ENCODE measurements around the gene DDOST. TPM values are rescaled to one million over a fixed set of nuclear protein-coding genes. Genes with fewer than 3 reads are reported as not detected.
A peak's percentile ranks its signal among the peaks of the same experiment; 100 is the strongest.

DDOST gene
- total RNA-seq, 1 experiment from 2014 or later = 285 TPM

DNA sequence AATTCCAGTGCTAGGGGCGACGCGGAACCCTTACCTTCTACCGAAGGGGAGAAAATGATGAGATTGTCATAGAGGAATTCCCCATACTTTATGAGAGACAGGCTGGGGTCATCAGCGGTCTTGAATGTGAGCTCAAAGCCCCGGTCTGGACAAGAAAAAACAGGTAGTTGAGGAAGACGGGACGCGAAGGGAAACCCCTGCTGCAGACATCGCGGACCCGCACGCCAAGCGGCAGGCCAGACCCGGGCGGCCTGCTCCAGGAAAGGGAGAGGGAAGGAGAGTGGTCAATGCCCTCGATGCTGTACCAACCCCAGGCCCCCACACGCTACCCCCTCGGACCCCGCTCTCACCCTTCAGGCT is 342 bp downstream of the DDOST start:
- no peak for DNase-seq (ENCODE audit: low read depth)

DNA sequence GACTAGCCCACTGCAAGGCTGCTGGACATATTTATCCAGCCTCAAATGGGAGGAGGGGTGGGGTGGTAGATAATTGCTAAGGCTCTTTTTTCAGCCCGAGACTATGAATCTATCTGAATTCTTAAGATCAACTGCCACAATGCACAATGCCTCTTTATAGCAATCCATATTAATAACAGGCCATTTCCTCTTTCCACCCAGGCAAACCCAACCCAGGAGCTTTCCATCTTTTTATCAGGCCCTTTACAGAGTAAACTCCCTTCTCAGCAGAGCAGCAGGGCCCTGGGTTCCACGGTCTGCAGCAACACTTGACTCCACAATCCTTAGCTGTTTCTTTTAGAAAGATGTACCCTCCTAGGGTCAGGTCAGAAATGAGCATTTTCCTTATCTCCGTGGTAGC is 806 bp downstream of the DDOST start:
- no peak for DNase-seq (ENCODE audit: low read depth)

GRCh38 chr1:20658166-20658915 is 2.8 kb downstream of the DDOST start:
- DNase-seq (ENCODE audit: low read depth) = no peak

DNA sequence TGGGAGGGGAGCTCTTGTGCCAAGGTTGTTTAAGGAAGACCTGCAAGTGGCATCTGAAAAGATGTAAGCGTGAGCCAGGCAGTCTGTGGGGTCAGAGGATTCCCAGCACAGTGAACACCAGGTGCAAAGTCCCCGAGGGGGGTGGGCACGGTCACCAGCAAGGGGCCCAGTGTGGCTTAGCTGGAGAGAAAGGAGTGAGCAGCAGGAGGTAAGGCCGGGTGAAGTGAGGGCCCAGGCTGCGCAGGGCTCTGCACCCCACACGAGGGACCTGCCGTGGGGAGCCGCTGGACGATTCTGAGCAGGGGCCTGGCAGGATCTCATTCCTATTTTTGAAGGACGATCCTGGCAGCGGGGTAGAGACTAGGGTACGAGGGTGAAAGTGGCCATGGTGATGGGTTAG is 4.1 kb downstream of the DDOST start:
- DNase-seq (ENCODE audit: low read depth) = no peak

- no peak for DNase-seq (ENCODE audit: low read depth)
These were observed 7.0 kb downstream of the DDOST start for GRCh38 chr1:20654104-20654690.

DNA sequence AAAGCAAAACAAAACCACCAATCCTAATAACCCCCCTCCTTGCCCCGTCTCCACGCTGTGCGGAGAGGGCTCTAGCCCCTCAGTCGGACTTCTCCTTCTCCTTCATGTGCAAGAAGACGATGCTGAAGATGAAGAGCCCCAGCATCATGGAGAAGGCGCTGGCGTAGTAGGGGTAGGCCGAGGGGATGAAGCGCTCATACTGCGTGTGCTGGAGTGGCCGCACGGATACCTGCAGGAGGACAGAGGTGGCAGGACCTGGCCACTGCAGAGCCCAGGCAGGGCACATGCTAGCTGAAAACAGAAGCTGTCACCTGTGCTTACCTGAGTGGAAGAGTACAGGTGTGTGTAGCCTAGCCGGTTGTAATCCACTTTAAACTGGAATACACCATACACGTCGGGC is 8.9 kb downstream of the DDOST start:
- DNase-seq (ENCODE audit: low read depth) = no peak

- DNase-seq (ENCODE audit: low read depth) = no peak
These were observed 12.2 kb downstream of the DDOST start for GRCh38 chr1:20648946-20649345.

DNA sequence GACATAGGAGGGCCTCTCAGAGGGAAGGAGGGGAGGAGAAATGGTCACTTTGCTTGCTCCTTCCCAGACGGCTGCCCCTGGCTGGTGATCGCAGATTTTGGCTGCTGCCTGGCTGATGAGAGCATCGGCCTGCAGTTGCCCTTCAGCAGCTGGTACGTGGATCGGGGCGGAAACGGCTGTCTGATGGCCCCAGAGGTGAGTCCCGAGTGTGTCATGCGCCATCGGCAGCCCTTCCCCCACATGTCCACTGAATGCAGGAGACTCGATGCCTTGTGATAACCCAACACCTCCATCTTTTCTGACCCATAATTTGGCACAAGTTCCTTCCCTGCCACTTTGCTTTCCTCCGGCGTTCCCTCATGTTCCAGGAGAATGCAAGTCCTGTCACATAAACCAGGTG is 12.7 kb downstream of the DDOST start:
- DNase-seq (ENCODE audit: low read depth) = no peak

GRCh38 chr1:20645414-20645813 is 15.8 kb downstream of the DDOST start:
- DNase-seq (ENCODE audit: low read depth) = no peak

GRCh38 chr1:20644416-20644815 is 16.8 kb downstream of the DDOST start:
- no peak for DNase-seq (ENCODE audit: low read depth)

- DNase-seq (ENCODE audit: low read depth) = no peak
These were observed 18.1 kb downstream of the DDOST start for GRCh38 chr1:20643080-20643479.

DNA sequence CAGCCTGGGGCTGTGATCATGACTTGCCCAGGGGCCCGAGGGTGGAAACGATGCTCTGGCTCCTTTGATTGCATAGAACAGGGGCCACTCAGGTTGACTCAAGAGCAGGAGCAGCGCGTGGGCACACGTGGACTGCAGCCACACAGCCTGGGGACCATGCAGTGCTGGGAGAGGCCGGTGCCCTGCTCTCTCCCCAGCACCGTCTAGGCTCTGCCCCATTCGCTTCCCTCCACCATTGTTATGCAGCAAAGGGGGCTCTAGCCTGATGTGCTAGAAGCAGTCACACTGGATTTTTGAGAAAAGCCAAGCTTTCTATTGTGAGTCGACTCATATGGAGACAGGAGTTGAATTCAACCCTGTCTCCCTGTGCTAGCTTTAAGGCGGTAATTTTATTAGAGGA is 19.2 kb downstream of the DDOST start:
- no peak for DNase-seq (ENCODE audit: low read depth)

DNA sequence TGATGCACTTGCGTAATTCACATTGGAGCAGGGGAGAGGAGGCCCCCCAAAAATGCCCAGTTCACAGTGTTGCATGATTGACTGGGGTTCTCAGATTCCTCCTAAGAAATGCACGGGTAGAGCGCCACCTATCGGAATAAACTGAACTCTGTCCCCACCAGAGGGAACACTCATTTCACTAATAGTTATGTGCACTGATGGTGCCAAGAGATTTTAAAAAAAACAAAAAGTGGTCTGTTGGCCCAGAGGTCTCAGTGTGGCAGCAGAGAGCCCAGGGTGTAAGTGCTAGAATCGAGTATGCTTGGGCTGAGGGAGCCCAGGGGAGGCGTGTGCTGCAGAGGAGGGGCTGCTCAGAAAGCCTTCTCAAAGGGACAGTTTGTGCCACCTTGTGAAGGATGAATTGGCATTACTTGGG is 21.0 kb downstream of the DDOST start:
- peak; percentile 52 for DNase-seq (ENCODE audit: low read depth)

- DNase-seq (ENCODE audit: low read depth) = no peak
These were observed 24.3 kb downstream of the DDOST start for GRCh38 chr1:20636785-20637347.

DNA sequence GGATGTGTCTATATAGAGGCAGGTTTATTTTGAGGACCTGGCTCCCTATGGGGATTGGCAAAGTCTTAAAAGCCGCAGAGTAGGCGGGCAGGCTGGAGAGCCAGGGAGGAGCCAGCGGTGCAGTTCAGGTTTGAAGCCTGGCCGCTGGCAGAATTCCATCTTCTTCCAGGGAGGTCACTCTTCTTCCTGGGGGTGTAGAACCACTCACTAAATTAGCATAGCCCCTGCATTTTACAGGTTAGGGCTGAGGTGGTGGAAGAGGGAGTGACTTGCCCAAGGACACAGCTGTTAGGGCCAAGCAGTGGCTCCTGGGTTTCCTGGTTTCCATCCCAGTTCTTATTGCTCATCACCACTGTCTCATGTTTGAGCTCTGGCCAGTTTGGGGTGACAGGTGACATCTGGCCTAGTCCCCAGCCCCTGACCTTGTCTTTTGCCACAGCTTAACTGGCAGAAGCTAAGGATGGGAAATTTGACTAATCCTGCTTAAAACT is 26.5 kb downstream of the DDOST start:
- DNase-seq (ENCODE audit: low read depth) = peak; percentile 56

DNA sequence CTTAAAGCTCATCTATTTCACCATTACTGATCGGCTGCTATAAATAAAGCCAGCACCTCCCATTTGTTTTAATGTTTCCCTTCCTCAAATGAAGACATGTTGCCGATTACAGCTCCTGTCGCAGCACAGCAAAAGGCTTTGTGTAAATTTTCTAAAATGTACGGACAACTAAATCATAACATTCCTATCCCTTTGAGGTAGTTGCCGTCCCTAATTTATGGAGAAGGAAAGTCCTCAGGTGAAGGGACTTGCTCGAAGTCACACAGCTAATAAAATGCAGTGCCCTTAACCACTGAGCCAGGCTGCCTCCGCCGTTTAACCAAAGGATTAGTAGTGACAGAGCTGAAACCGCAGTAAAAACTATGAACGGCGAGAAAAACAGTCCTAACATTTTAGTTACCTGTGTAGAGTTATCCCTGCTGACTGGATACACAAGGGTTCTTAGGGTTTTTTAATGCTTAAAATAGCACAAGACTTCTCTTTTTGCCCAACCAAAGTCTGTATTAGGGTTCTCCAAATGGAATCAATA is 27.0 kb downstream of the DDOST start:
- DNase-seq (ENCODE audit: low read depth) = no peak

DNA sequence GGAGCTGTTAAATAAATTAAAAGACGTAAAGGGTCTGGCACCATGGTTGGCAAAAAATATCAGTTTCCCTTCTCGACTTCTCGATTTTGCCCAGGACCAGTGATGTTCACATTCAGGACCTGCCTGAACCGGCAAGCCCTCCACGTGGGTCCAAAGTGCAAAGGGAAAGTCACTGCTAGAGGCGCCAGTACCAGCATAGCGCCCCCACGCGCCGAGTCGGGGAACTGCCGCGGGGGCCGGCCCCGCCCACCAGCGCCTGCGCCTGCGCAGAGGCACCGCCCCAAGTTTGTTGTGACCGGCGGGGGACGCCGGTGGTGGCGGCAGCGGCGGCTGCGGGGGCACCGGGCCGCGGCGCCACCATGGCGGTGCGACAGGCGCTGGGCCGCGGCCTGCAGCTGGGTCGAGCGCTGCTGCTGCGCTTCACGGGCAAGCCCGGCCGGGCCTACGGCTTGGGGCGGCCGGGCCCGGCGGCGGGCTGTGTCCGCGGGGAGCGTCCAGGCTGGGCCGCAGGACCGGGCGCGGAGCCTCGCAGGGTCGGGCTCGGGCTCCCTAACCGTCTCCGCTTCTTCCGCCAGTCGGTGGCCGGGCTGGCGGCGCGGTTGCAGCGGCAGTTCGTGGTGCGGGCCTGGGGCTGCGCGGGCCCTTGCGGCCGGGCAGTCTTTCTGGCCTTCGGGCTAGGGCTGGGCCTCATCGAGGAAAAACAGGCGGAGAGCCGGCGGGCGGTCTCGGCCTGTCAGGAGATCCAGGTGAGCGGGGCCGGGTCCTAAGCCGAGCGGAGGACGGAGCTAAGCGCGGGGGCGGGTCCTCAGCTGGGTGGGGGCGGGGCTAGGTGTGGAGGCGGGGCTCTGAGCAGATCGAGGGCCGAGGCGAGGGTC is 27.7 kb downstream of the DDOST start, which contains the start of gene PINK1:
PINK1 (plus strand) TSS at position 269 of the 875 bp plus-strand sequence; CDS start at position 360, 91 bp downstream.
- peak; percentile 68 for DNase-seq (ENCODE audit: low read depth)

DNA sequence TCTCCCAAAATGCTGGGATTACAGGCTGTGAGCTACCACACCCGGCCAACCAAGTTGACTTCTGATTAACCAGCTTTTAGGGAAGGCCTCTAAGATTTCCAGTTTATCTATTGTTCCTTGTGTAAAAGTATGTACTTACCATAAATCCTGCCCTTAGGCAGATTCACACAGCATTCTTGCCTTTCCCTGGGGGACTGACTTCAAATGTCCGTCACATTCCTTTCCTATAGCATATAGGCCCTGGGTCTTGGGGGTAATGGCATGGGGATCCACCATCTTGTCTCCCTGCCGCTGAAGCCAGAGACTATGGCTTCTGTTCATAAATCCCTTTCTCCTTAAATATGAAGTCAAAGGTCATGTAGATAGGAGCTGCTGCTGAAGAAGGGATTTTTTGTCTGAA is 28.8 kb downstream of the DDOST start:
- DNase-seq (ENCODE audit: low read depth) = no peak

DNA sequence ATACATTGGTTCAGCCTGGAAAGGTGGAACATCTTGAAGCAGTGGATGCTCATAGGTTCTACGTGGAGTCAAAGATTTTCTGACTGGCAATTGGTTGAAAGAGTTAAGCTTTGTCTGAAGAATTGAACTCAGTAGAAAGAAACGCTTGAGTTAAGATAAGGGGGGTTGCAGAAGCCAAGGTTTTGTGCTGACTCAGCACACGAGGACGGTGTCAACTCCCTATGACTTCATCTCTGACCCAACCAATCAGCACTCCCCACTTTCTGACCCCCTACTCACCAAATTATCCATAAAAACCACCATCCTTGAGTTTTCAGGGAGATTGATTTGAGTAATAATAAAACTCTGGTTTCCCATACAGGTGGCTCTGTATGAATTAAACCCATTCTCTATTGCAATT is 30.4 kb downstream of the DDOST start:
- DNase-seq (ENCODE audit: low read depth) = no peak

GRCh38 chr1:20626524-20626923 is 34.6 kb downstream of the DDOST start:
- DNase-seq (ENCODE audit: low read depth) = no peak

DNA sequence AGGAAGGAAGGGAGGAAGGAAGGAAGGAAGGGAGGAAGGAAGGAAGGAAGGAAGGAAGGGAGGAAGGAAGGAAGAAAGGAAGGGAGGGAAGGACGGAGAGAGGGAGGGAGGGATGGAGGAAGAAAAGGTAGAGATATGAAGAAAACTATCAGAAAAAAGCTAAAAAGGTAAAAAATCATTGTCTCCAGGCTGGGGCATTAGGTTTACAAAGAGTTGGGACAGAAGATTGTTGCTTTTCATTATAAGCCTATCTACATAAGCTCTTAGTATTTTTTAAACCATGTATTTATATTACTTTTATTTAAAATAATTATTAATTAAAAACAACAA is 35.1 kb downstream of the DDOST start:
- no peak for DNase-seq (ENCODE audit: low read depth)

Data from LHCN-M2 (cell line).